GM21526 (cell line): Measurements from ENCODE around the gene JAKMIP1.
A peak's percentile ranks its signal among the peaks of the same experiment; 100 is the strongest.
"Not testable (repeated sequence)": the region's sequence is repeated elsewhere in the genome, so short reads cannot be mapped to it uniquely, and the experiment has no call there.

Source experiments
- ATAC-seq: cut with Tn5 transposase; IDR thresholded peaks from one replicate; pipeline ENCODE4 v1.9.1; 2021; ENCODE audit warnings: moderate library complexity; ENCODE audit not compliant: unreplicated experiment, low FRiP score

JAKMIP1 gene

DNA sequence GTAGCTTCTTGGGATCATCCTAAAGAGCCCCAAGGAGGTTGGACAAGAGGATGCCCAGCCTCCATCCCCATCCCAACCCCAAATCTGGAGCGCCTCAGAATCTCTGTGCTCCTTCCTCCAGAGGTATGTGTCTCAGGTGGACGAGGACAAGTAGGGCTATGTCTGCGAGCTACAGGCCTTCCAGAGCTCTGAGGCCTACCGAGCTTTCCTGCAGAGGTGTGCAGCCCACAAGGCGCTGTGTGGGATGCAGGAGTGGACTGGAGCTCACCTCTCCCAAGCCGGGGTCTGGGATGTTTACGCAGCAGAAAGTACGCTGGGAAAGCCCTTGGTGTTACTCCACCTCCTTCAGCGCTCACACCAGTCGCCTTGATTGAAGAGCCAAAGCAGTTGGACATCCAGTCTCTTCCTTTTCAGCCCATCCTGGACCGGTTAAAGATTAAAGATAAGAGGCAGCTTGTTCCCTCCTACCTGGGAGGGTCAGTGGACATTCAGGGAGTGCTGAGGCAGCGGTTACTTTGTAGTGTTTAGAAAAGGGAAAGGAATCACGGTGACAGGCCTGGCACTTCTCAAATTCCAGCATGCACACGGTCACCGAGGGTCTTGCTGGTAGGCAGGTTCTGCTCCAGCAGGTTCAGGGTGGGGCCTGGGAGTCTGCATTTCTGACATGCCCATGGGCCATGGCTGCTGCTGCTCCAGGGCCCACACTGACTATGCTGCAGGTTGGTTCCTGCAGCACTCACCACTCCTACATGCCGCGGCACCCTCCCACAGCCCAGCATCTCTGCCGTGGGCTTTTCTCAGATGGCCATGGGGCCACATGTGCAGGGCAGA lies 29.5 kb upstream of the JAKMIP1 start:
- no peak for ATAC-seq

DNA sequence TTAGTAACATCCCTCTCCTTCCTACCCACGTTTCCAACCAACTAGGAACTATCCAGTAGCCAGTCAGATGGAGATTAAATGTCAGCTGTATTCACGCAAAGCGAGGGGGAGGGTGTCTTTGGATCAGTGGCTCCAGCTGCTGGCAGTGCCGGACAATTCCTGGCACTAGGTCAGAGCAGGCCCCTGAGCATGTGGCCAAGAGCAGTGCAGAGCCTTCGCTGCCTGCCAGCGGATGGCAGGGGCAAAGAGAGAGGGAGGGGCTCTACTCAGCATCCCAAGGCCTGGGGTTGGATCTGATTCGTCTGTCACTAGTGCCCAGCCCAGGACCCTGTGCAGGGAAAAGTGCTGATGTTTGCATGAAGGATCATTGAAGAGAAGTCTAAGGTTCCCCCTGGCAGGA lies 28.7 kb upstream of the JAKMIP1 start:
- ATAC-seq, result no peak

DNA sequence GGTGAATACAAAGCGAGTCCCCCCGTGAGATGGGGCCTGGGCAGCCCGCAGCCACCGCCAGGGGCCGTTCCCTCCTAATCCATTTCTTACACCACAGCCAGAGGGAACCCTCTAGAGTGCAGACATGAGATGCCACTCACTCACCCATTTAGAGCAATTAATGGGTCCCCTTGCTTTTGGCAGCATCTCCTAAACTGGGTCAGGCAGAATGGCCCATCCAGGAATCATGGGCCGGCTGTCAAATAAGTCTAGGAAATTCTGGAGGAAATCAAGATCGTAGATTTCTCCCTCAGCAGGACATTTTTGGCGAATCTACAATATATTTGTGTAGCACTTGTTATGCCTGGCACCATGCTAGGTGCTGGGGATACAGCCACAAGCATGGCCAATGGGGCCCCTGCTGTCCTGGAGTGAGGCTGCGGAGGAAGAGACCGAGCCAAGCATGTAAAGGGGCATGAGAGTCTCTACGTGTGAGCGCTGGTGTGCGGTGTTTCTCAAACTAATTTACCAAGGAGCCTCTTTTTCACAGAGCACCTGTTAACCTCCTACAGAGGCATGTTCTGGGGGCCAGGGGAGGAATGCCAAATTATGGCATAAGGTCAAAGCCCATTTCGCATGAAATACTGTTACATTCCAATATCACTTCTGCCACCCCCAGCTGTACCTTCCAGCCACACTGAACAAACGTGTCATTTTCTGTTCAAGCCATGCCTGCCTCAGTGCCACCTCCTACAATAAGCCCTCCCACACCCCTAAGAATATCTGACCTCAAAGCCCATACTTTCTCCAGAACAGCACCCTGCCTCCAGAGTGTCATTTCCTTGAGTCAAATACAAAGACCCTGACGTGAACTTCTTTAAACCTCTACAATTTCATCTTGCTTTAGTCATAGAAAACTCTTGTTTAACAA lies 28.1 kb upstream of the JAKMIP1 start:
- no peak for ATAC-seq

DNA sequence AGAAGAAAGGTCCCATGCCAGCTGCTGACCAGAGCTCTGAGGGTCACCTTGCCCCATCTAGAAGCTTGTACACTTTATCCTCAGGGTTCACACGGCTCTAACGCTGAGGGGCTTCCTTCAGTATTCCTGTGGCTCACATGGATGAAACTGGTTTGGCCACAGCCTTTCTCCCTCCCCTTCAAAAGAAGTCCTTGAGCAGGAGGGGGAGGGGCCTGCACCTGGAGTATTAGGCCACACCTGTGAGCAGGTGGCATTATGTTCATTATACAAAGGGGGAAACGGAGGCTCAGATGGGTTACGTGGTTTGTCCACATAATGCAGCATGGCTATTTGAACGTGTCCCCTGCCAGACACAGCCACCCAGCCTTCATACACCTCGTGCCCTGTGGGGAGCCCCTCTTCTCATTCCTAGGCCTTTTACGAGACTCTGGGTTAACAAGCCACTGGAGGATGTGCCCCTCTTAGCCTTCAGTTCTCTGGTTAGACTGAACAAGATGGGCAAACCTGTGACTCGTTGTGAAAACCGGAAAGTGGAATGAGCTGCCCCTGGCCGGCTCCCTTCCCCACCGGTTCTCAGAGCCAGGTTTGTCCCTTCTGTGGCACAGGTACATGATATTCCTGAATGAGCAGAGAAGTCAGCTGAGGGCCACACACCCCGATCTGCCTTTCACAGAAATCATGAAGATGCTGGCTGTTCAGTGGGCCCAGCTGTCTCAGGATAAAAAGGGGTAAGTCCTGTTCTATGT lies 27.2 kb upstream of the JAKMIP1 start:
- ATAC-seq, result no peak

DNA sequence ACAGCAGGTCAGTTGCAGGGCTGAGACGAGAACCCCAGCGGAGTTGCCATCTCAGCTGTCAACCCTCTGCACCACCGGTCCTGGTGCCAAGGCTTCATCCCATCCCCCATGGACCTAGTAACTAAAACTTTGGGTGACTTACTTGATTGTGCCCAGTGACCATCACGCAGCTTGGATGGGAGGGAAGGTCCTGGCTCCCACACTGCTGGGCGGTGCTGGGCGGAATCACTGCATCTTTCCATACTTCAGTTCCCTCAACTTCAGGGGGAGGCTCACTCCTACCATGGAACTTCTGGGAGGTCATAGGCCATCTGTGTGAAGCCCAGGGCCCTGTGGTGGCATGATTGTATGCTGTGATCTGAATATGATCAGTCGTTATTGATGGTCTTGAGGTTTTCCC lies 26.2 kb upstream of the JAKMIP1 start:
- no peak for ATAC-seq

DNA sequence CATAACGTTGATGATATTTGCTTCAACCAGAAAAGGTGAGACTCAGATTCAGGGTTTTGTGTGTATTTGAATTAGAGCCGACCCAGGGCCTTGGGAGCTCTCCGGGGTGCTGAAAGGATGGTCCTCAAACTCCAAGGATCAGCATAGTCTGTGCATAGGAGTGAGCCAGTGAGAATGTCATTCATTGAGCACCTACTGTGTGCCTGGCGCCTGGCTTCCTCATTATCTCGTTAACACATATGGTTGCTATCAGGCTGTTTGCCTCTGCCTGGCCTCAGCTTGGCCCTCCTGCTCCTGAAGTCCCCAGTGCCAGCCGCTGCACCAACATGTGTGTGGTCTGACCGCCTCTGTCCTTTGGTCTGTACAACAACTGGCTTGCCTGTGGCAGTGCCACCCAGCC lies 25.1 kb upstream of the JAKMIP1 start:
- ATAC-seq, result no peak

DNA sequence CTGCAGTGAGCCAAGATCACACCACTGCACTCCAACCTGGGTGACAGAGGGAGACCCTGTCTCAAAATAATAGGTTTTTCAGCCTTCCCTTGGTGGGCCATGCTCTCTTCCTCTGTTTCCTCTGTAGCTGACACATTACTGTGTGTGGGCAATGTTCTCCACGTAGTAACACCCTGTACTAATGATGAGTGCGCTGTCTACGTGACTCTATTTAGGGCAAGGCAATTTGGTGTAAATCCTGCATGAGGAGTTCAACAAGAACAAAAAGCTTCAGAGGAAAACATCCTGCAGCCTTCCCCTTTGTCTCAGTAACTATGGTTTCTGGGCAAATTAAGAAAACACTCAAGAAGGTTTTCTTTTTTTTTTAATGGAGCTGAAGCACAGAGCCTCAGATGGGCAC lies 24.4 kb upstream of the JAKMIP1 start:
- ATAC-seq, result no peak

DNA sequence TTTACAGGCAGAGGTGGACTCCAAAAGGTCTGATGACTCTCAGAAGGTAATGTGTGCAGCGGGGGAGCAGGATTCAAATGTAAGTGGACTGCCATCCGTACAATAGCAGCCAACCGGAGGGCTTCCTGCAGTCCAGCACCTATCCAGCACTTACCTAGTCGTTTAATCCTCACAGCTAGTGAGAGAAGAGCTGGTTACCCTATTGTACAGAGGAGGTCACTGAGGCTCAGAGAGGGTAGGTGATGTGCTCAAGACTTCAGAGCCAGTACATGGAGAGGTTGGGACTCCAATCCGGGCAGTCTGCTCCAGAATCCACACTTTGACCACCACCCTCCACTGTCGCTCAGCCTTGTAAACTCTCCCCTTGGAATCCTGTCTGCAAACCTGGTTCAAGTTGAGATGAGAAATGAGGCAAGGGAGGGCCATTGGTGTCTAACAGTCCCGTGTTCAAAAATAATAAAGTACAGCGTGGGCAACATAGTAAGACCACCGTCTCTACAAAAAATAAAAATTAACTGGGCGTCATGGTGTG lies 22.5 kb upstream of the JAKMIP1 start:
- ATAC-seq, result no peak

DNA sequence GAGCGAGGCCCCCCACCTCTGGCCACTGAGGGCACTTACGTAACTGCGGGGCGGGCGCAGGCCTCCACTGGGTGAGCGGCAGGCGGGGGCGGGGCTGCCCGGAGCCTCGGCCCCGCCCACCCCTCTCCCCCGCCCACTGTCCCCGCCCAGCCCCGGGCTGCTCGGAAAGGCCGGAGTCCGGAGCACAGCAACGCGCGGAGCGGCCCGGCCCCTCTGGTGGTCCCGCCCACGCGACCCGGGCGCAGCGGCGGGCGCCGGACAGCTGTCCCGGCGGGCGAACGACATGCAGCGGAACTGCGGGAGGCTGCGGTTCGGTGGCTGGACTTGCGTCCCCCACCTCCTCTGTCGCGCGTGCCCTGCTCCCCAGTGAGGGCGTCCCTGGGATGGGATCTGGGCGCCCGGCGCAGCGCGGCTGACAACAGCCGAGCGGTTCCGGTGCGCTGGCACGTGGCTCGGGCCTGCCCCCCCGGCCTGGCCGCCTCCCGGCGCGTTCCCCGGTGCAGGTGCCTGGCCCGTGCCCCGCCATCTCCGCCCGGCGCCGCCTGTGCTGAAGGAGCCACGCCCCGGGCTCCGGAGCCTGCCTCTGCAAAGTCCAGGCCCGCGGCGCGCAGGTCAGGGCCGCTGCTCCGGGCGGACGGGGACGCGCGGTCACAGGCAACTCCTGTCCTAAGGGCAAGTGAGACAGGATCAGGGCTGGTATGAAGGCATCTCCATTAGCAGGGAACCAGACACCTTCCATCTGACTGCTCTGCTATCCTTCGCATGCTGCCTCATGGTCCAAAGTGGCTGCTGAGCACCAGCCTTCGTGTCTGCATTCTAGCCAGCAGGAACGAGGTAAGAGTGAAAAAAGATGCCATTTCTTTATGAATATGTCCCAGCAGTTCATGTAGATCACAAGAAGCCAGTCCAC lies 21.8 kb upstream of the JAKMIP1 start:
- ATAC-seq, result no peak

DNA sequence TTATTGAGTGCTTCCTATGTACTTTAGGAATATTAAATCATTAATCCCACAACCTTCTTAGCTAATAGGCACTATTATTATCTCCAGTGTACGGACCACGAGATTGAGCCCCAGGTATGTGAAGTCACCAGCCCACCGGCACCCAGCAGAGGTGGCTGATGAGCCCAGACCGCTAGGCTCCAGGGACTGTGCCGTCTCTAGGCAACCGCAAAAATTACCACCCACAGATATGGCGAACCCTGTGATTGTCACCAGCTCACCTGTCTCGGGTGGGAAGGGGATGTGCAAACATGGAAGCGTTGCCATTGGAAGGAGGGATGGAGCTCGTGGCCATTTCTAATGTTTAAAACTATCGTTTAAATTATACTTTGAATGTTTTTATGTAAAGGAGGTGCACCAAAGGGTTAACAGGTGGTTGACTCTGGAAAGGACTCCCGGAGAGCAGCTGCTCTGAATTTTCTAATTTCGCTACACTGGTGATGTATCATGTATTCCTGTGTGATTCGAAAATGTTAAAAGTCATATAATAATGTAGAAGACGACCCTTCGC lies 21.0 kb upstream of the JAKMIP1 start:
- no peak for ATAC-seq

DNA sequence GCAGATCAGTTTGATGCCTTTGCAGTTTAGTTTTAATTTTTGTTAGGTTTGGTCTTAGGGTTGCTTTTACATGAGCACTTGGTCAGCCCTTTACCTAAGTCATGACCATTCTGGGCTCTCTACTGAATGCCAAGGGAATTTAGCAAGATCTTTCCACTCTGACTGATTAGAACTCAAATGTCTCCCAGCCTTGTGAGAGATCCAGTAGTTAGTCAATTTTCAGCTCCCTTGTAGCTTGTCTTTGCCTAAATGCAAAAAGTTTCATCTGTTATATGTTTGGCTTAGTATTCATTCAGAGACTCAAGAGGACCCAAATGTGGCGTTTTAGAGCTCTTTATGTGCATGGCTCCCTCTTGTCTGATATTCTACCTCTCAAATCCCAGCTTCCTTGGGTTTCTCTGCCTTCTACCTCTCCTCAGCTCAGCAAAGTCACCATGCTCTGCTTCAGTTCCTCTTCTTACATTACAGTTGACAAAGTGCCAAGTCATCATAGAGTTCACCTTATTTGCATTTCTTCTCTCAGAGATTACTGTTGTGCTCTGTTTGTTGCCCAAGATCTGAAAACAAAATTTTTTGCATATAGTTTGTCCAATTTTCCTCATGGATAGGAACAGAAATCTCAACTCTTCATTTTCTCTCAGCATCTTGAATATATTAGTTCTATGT lies 17.5 kb upstream of the JAKMIP1 start:
- ATAC-seq, result peak; percentile 93

DNA sequence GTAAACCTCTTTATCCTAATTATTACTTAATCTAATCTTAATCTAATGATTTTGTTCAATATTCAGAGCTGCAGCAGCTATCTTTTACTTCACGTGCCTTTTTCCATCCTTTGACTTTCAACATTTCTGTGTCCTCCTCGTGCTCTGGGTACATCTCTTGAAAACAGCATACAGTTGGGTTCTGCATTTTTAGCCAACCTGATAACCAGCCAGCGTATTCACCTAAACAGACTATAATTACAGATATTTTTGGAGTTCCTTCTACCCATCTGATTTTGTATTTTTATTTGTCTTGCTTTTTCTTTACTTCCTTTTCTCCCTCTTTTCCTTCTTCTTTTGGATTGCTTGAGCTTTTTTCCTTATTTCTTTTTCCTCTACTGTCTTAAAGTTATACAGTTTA lies 16.2 kb upstream of the JAKMIP1 start:
- ATAC-seq, result no peak

DNA sequence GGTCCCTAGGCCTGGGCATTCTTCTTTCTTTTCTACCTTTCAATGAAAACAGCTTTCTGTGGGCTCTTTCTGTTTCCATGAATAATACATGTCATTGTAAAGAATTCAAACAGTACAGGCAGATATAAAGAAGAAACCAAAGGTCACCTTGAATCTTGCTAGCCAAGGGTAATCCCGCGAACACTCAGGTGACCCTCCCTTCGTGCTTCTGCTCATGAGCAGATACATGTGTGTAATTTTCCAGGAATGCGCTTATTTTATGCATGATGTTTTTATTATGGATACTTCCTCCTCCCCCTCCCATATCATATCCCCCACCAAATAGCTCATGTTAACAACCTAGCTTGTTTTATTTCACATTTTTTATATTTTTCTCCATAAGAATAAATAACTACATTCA lies 9.6 kb upstream of the JAKMIP1 start:
- ATAC-seq, result no peak

DNA sequence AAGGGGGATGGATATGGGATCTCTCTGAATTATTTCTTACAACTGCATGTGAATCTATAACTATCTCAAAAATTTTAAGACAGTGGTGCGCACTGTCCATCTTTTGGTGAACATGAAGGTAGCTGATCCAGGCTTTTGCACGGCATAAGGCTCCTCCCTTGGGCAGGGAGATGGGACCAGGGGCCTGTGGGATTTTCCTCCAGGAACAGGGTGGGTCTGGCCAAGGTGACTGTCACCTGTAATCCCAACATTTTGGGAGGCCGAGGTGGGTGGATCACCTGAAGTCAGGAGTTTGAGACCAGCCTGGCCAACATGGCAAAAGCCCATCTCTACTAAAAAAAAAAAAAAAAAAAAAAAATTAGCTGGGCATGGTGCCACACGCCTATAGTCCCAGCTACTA lies 8.9 kb upstream of the JAKMIP1 start:
- not testable (repeated sequence) for ATAC-seq

DNA sequence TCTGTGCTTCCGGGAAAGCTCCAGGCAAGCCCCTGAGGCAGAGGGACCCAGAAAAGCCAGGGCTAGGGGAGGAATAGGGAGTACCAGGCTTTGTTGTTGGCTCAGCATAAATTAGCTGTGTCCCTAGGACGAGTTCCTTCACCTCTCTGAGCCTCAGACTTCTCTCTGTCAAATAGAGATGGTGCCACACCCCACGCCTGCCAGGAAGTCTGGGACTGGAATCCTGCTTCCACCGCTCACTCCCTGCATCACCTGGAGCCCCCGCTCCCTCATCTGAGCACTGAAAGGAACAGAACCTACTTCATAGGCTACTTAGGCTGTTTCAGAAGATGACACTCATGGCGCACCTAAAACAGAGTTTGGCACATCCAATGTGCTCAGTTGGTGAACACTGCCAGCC lies 8.1 kb upstream of the JAKMIP1 start:
- ATAC-seq, result no peak

DNA sequence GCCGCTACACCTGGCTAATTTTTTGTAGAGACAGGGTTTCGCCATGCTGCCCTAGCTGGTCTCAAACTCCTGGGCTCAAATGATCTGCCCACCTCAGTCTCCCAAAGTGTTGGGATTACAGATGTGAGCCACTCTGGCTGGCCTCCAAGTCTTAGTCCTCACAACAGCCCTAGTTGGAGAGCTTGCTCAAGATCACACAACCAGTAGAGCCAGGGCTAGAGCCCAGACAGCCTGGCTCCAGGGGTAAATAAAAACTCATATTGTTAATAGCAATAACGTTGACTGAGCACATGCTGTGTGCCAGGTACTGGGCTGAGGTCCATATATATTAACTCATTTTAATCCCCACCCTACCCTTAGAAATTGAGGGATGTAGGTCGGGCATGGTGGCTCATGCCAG lies 7.3 kb upstream of the JAKMIP1 start:
- ATAC-seq, result no peak

DNA sequence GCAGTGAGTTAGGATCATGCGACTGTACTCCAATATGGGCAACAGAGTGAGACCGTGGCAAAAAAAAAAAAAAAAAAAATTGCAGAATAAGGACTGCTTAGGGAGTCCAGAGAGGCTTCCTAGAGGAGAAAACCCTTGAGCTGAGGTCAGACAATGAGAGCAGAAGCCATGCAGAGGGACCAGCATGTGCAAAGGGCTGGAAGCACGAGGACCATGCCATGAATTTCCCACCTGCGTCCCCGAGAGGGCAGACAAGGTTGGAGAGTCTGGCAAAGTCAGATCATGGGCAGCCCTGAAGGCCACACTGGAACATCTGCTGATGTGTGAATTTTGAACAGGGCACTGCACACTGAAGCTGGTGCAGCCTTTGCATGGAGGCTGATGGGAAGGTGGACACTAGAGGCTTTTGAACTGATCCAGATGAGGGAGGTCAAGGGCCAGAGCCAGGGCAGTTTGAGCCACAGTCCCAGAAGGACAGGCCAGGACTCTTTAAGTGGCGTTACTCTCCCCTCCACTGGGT lies 6.5 kb upstream of the JAKMIP1 start:
- ATAC-seq, result no peak

DNA sequence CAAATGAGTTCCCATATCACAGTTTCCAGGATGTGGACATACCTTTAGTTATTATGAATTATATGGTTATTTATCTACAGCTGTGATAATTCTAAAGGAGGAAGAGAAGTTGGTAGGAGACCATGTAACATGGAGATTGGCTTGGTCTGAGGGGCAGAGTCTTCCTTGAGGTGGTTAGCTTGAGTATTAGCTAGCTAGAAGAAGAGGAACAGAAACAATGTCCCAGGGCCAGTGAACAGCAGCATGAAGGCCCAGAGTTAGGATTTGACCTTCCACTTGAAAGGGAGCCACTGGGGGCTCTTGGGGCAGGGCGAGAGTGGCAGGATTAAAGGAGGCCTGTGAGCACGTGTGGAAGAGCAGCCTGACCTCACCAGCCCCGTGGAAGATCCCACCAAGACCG lies 5.6 kb upstream of the JAKMIP1 start:
- no peak for ATAC-seq

DNA sequence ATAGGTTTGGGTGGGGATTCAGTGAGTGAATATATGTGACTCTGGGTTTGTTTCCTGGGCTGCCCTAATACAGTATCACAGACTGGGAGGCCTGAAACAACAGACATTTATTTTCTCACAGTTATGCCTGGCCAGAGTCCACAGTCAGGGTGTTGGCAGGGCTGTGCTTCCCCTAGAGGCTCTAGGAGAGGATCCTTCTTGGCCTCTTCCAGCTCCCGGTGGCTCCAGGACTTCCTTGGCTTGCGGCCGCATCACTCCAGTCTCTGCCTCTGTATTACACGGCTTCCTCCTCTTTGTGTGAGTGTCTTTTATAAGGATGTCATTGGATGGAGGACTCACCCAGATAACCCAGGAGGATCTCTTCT lies 5.2 kb upstream of the JAKMIP1 start:
- no peak for ATAC-seq
